Duodenal mucosa (tissue), 2 donors: ENCODE results near the gene SGIP1.
"Not testable (repeated sequence)": the region's sequence is repeated elsewhere in the genome, so short reads cannot be mapped to it uniquely, and the experiment has no call there.

Experiments
- H3K27ac ChIP-seq: one replicate; pipeline ENCODE4 v1.7.0; 2013; ENCODE audit warnings: low read depth, low read length
- H3K27me3 ChIP-seq, 2 donors: one replicate each; pipeline ENCODE4 v1.7.0; 2013; ENCODE audit warnings: low read length in 2 of 2, control low read depth in 1 of 2; ENCODE audit not compliant: insufficient read depth in 2 of 2, control insufficient read depth in 1 of 2
- H3K36me3 ChIP-seq, 2 donors: one replicate each; pipeline ENCODE4 v1.7.0; 2013; ENCODE audit warnings: low read length in 2 of 2, control low read depth in 1 of 2; ENCODE audit not compliant: insufficient read depth in 2 of 2, control insufficient read depth in 1 of 2
- H3K4me1 ChIP-seq, 2 donors: one replicate each; pipeline ENCODE4 v1.7.0; 2013; ENCODE audit warnings: low read length in 2 of 2, control low read depth in 1 of 2; ENCODE audit not compliant: insufficient read depth in 2 of 2, control insufficient read depth in 1 of 2
- H3K4me3 ChIP-seq, 2 donors: one replicate each; pipeline ENCODE4 v1.7.0; 2013; ENCODE audit warnings: low read length in 2 of 2, low read depth in 1 of 2
- H3K9ac ChIP-seq, 2 donors: one replicate each; pipeline ENCODE4 v1.7.0; 2013; ENCODE audit warnings: low read length in 2 of 2, low read depth in 1 of 2
- H3K9me3 ChIP-seq, 2 donors: one replicate each; pipeline ENCODE4 v1.7.0; 2013; ENCODE audit warnings: low read length in 2 of 2, control low read depth in 1 of 2; ENCODE audit not compliant: control insufficient read depth in 1 of 2

Gene SGIP1

DNA sequence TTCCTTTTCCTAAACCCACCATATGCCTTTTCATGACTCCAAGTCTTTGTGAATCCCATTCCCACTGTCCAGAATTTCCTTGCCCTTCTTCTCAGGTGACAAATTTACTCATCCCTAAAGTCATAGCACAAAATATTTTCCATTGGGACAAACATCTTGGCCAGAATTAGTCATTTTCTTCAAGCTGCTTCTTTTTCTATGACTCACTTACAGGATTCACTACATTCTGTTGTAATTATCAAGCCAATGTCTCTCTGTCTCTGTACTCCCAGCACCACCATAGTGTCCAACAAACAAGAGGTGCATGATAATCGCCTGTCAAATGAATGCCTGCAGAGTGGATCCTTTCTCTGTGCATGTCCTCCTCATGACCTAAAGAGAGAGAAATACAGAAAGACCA, 37.8 kb downstream of the SGIP1 start:
- no peaks in the 10 kb centered on the region for H3K9me3 ChIP-seq
- no peak overlapping the region for H3K9ac ChIP-seq
- H3K27me3 ChIP-seq: no peaks in the 10 kb centered on the region
- no peak overlapping the region for H3K27ac ChIP-seq
- H3K4me1 ChIP-seq: no peaks in the 10 kb centered on the region
- no peak overlapping the region for H3K4me3 ChIP-seq
- H3K36me3 ChIP-seq: no peaks in the 10 kb centered on the region

- Histone ChIP-seq H3K27me3 (no peaks in the 10 kb centered on the region), H3K4me1 (no peaks in the 10 kb centered on the region), H3K27ac (no peak overlapping the region), H3K4me3 (no peak overlapping the region), H3K36me3 (no peaks in the 10 kb centered on the region), H3K9me3 (no peaks in the 10 kb centered on the region), H3K9ac (no peak overlapping the region)
Measured at GRCh38 chr1:66575739-66576138, 41.8 kb downstream of the SGIP1 start.

DNA sequence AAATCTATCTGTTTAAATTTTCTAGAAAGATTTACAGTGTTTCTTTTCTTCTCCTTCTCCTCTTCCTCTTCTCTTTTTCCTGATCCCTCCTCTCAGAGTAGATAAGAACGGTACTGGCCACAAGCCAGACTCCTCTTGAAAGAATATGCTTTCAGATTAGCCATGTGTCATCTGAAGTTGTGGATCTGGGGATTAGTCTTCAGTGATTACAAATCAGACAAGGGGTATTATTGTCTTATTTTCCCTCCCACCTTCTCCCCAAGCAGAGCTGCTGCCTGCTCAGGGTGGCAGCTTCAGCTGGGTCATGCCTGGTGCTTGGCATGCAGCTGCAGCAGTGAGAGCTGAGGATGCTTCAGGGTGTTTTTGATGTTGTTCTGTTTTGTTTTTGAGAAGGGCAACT, 42.7 kb downstream of the SGIP1 start:
- Histone ChIP-seq H3K27ac (no peak overlapping the region), H3K9ac (no peak overlapping the region)

GRCh38 chr1:66578841-66579240, 44.9 kb downstream of the SGIP1 start:
- Histone ChIP-seq H3K36me3 (no peaks in the 10 kb centered on the region), H3K9me3 (no peaks in the 10 kb centered on the region), H3K9ac (no peak overlapping the region), H3K4me1 (no peaks in the 10 kb centered on the region), H3K27me3 (no peaks in the 10 kb centered on the region), H3K4me3 (no peak overlapping the region), H3K27ac (no peak overlapping the region)

More for the DNA sequence above, 42.7 kb downstream of the SGIP1 start:
- Histone ChIP-seq H3K27me3 (no peaks in the 10 kb centered on the region), H3K36me3 (no peaks in the 10 kb centered on the region), H3K9me3 (no peaks in the 10 kb centered on the region), H3K4me1 (no peaks in the 10 kb centered on the region), H3K4me3 (no peak overlapping the region)

DNA sequence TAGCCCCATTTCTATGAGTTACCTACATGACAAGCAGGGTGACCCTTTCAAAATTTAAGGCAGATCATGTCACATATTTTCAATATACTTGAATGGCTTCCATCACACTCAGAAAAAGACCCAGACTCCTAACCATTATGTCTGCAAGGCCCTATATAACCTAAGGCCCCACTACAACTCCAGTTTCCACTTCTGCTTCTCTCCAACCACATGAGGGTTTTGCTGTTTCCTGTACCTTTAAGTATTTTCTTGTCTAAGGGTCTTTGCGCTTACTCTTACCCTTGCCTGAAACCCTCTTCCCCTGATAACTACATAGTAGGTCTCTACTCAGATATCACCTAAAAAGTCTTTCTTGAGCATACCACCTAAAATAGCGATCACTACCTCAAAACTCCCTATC, 46.1 kb downstream of the SGIP1 start:
- no peaks in the 10 kb centered on the region for H3K27me3 ChIP-seq
- H3K36me3 ChIP-seq: no peaks in the 10 kb centered on the region
- H3K4me1 ChIP-seq: no peaks in the 10 kb centered on the region
- H3K9me3 ChIP-seq: no peaks in the 10 kb centered on the region
- no peak overlapping the region for H3K27ac ChIP-seq
- H3K9ac ChIP-seq: no peak overlapping the region
- H3K4me3 ChIP-seq: no peak overlapping the region

- Histone ChIP-seq H3K9me3 (no peaks in the 10 kb centered on the region), H3K27ac (no peak overlapping the region), H3K4me3 (no peak overlapping the region), H3K27me3 (no peaks in the 10 kb centered on the region), H3K36me3 (no peaks in the 10 kb centered on the region), H3K4me1 (no peaks in the 10 kb centered on the region), H3K9ac (no peak overlapping the region)
Measured at GRCh38 chr1:66583021-66583420, 49.1 kb downstream of the SGIP1 start.

DNA sequence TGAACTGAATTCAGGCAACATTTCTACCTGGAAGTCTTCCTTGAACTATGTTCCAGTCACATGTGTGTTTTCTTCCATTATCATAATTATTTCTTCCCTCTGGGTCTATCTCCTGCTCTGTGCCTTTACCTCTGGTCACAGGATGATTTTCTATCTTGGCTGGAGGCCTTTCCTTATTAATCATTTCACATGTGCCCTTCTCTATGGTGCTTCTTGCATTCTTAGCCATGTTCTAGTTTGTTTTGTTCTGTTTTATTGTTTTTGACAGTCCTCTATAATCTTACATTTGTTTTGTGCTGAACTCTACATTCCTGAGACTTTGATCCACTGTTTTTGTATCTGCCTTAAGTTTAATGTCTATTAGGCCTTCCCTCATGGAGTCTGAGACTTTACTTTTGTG, 51.0 kb downstream of the SGIP1 start:
- H3K4me1 ChIP-seq: no peaks in the 10 kb centered on the region
- H3K36me3 ChIP-seq: no peaks in the 10 kb centered on the region
- H3K4me3 ChIP-seq: no peak overlapping the region
- H3K9ac ChIP-seq: no peak overlapping the region
- H3K9me3 ChIP-seq: no peaks in the 10 kb centered on the region
- H3K27me3 ChIP-seq: no peaks in the 10 kb centered on the region
- no peak overlapping the region for H3K27ac ChIP-seq

DNA sequence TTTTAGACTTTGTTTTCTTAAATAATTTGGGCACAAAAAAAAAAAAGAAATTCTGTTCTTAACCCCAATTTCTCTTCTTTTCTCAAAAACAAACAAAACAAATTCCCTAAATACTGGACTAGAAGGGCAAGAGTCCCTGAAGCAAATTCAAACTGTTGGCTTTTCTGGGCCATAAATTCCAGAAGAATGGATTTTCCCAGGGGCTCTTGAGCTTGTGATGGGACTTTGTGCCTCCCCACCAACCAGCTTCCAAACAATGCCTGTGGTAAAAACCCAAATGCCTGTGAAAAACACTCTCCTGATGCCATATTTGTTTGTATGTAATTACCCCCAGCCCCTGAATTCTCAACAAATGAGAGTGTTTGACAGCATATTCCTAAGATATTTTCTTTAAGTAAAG, 55.4 kb downstream of the SGIP1 start:
- no peak overlapping the region for H3K9ac ChIP-seq
- H3K4me1 ChIP-seq: no peaks in the 10 kb centered on the region
- no peak overlapping the region for H3K4me3 ChIP-seq
- no peak overlapping the region for H3K27ac ChIP-seq
- no peaks in the 10 kb centered on the region for H3K36me3 ChIP-seq
- no peaks in the 10 kb centered on the region for H3K27me3 ChIP-seq
- no peaks in the 10 kb centered on the region for H3K9me3 ChIP-seq

GRCh38 chr1:66592106-66592507, 58.2 kb downstream of the SGIP1 start:
- H3K9ac ChIP-seq, H3K36me3 ChIP-seq, H3K27me3 ChIP-seq, H3K9me3 ChIP-seq, H3K4me1 ChIP-seq, H3K4me3 ChIP-seq, H3K27ac ChIP-seq: not testable (repeated sequence)

DNA sequence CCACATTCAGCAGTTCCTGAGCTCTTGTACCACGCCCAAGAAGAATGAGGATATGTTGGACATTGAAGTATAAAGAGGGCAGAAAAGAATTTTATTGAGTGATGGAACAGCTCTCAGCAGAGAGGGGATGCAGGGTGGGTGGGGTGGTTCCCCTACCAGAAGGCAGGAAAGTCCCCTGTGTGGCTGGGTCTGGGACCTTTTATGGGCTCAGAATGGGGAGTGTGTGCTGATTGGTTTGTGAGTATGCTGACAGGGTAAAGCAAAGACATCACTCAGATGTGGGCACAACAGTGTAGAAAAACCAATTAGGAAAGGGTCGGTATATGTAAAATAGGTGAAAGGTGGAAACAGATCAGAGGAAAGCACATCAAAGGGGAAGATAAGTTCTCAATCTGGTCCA, 62.2 kb downstream of the SGIP1 start:
- Histone ChIP-seq H3K36me3 (no peaks in the 10 kb centered on the region), H3K9ac (no peak overlapping the region), H3K4me1 (no peaks in the 10 kb centered on the region), H3K4me3 (no peak overlapping the region), H3K9me3 (no peaks in the 10 kb centered on the region), H3K27me3 (peaks cover 0 to 3% of the 10 kb centered on the region in 2 donors), H3K27ac (no peak overlapping the region)

GRCh38 chr1:66597500-66597899, 63.5 kb downstream of the SGIP1 start:
- no peaks in the 10 kb centered on the region for H3K36me3 ChIP-seq
- peaks cover 0 to 3% of the 10 kb centered on the region in 2 donors for H3K27me3 ChIP-seq
- no peak overlapping the region for H3K27ac ChIP-seq
- no peaks in the 10 kb centered on the region for H3K4me1 ChIP-seq
- no peak overlapping the region for H3K9ac ChIP-seq
- no peaks in the 10 kb centered on the region for H3K9me3 ChIP-seq
- H3K4me3 ChIP-seq: no peak overlapping the region
